Measurements from ENCODE around the gene LIMK1. TPM values are rescaled to one million over a fixed set of nuclear protein-coding genes. Genes with fewer than 3 reads are reported as not detected.

LIMK1 gene
- total and polyA plus RNA-seq, 9 donors, result 7.6 to 38.7 (median 28.8) TPM

GRCh38 chr7:74094224-74095101, 10.9 kb downstream of the LIMK1 start:
- no peaks in the 10 kb centered on the region for H3K27me3 ChIP-seq
- 2 to 11% (median 6%) methylated on average over 31 to 32 of the region's 32 CpGs for WGBS, 3 donors
- H3K27ac ChIP-seq, result peak overlapping the region; percentile 5 to 44

GRCh38 chr7:74095135-74095534, 11.5 kb downstream of the LIMK1 start:
- intact Hi-C loops (cut with DNase I), result no loop called here
- WGBS, 3 donors, result 88 to 95% (median 92%) methylated on average over 6 of the region's 6 CpGs

More at GRCh38 chr7:74094224-74095101, 10.9 kb downstream of the LIMK1 start:
- no peak for TF ChIP-seq EP300 (IDR thresholded peaks at IDR 0.05)
- no peak for TF ChIP-seq CTCF (IDR thresholded peaks at IDR 0.05)
- TF ChIP-seq POLR2A (IDR thresholded peaks at IDR 0.05), result no peak
- intact Hi-C loops (cut with DNase I), result no loop called here
- no peaks in the 10 kb centered on the region for H3K36me3 ChIP-seq
- peaks cover 16% of the 10 kb centered on the region for H3K4me1 ChIP-seq (ENCODE audit: insufficient read depth)
- peak; percentile 69 to 77 (median 72) for DNase-seq
- peak overlapping the region; percentile 31 for H3K4me3 ChIP-seq
- no peaks in the 10 kb centered on the region for H3K9me3 ChIP-seq

GRCh38 chr7:74097937-74098614, 14.5 kb downstream of the LIMK1 start:
- Histone ChIP-seq H3K4me1 (ENCODE audit: insufficient read depth) (peaks cover 9% of the 10 kb centered on the region), H3K36me3 (no peaks in the 10 kb centered on the region), H3K27me3 (no peaks in the 10 kb centered on the region), H3K4me3 (no peak overlapping the region), H3K9me3 (no peaks in the 10 kb centered on the region), H3K27ac (no peak overlapping the region)
- TF ChIP-seq CTCF (IDR thresholded peaks at IDR 0.05), result no peak
- no peak for TF ChIP-seq EP300 (IDR thresholded peaks at IDR 0.05)
- no peak for TF ChIP-seq POLR2A (IDR thresholded peaks at IDR 0.05)
- DNase-seq, result no peak
- intact Hi-C loops (cut with DNase I), result no loop called here
- WGBS, 3 donors, result 58 to 73% (median 73%) methylated on average over 11 of the region's 11 CpGs

More at GRCh38 chr7:74095135-74095534, 11.5 kb downstream of the LIMK1 start:
- DNase-seq, result no peak
- Histone ChIP-seq H3K9me3 (no peaks in the 10 kb centered on the region), H3K4me3 (no peak overlapping the region), H3K4me1 (ENCODE audit: insufficient read depth) (peaks cover 16% of the 10 kb centered on the region), H3K27ac (peak overlapping the region in 1 of 2 donors; percentile 5), H3K36me3 (no peaks in the 10 kb centered on the region), H3K27me3 (no peaks in the 10 kb centered on the region)
- TF ChIP-seq CTCF (IDR thresholded peaks at IDR 0.05) (no peak), EP300 (IDR thresholded peaks at IDR 0.05) (no peak), POLR2A (IDR thresholded peaks at IDR 0.05) (no peak)

- no peak for DNase-seq
- WGBS, 3 donors, result 95 to 96% (median 96%) methylated on average over 17 of the region's 17 CpGs
- intact Hi-C loops (cut with DNase I), result no loop called here
- Histone ChIP-seq H3K4me3 (no peak overlapping the region), H3K27me3 (no peaks in the 10 kb centered on the region), H3K36me3 (no peaks in the 10 kb centered on the region), H3K4me1 (ENCODE audit: insufficient read depth) (peaks cover 2% of the 10 kb centered on the region), H3K9me3 (no peaks in the 10 kb centered on the region), H3K27ac (no peak overlapping the region)
- TF ChIP-seq CTCF (IDR thresholded peaks at IDR 0.05) (no peak), EP300 (IDR thresholded peaks at IDR 0.05) (no peak), POLR2A (IDR thresholded peaks at IDR 0.05) (no peak)
These were observed 15.4 kb downstream of the LIMK1 start for GRCh38 chr7:74099031-74099430.
